Tibial nerve (tissue), 4 donors: ENCODE results near the gene SRRD. TPM values are rescaled to one million over a fixed set of nuclear protein-coding genes. Genes with fewer than 3 reads are reported as not detected.
"Not testable (repeated sequence)": the region's sequence is repeated elsewhere in the genome, so short reads cannot be mapped to it uniquely, and the experiment has no call there.

Experiments
- DNase-seq, 2 donors: peaks; one replicate each; pipeline ENCODE4 v3.0.0-alpha.2; 2019; ENCODE audit warnings: low spot score in 2 of 2
- H3K27ac ChIP-seq, 4 donors: fragments of 200-600 bp; sonication (generic) in 3 of 4; one replicate each; pipeline ENCODE4 v1.5.1; 2017 to 2019; ENCODE audit warnings: mild to moderate bottlenecking in 1 of 4
- H3K27me3 ChIP-seq, 2 donors: fragments of 200-600 bp; sonication (generic) in 1 of 2; one replicate each; pipeline versions ENCODE4 v1.5.1 to v1.6.0; 2017 to 2019
- H3K36me3 ChIP-seq, 3 donors: fragments of 200-600 bp; sonication (generic); one replicate each; pipeline ENCODE4 v1.5.1; 2018 to 2019
- H3K4me1 ChIP-seq, 4 donors: fragments of 200-600 bp; sonication (generic) in 3 of 4; one replicate each; pipeline ENCODE4 v1.5.1; 2017 to 2019
- H3K4me3 ChIP-seq, 4 donors: fragments of 200-600 bp; sonication (generic) in 3 of 4; one replicate each; pipeline ENCODE4 v1.5.1; 2017 to 2019; ENCODE audit warnings: mild to moderate bottlenecking in 1 of 4, moderate library complexity in 1 of 4
- H3K9me3 ChIP-seq, 4 donors: fragments of 200-600 bp; sonication (generic) in 3 of 4; one replicate each; pipeline ENCODE4 v1.5.1; 2017 to 2019
- CTCF ChIP-seq, 5 experiments: fragments of 200-600 bp in 3 of 5; fragments of 450-650 bp in 2 of 5; sonication (generic) in 3 of 5; IDR thresholded peaks; one replicate each; pipeline ENCODE4 v1.5.1; 2016 to 2019; ENCODE audit warnings: antibody characterized with exemption in 5 of 5, mild to moderate bottlenecking in 3 of 5, moderate library complexity in 2 of 5
- EP300 ChIP-seq, 2 donors: sonication (generic); formaldehyde crosslinking; IDR thresholded peaks; one replicate each; pipeline ENCODE4 v1.6.1; 2017; ENCODE audit warnings: antibody characterized with exemption in 2 of 2, mild to moderate bottlenecking in 1 of 2
- POLR2A ChIP-seq, 2 donors: fragments of 450-650 bp; IDR thresholded peaks; one replicate each; pipeline ENCODE4 v1.6.1; 2017; ENCODE audit warnings: antibody characterized with exemption in 2 of 2, mild to moderate bottlenecking in 2 of 2, moderate library complexity in 2 of 2
- WGBS, 2 donors: methylation state at CpG; one replicate each; pipeline ENCODE4 v1.1.5; 2018; 5-methylcytosine and 5-hydroxymethylcytosine counted together
- total RNA-seq, 4 donors: library from RNA; depleted of rRNA; stranded (reverse); fragments of >200 nt; gene quantifications; one replicate each; pipeline ENCODE4 v1.1.0, GENCODE V29; 2016

SRRD gene
- total RNA-seq = 10 to 100 TPM in 2 of 4 donors, 1 to 10 TPM in 2; 9.0 to 17.7 (median 10.4) TPM

- Histone ChIP-seq H3K27ac (peak within 1 kb of the TSS; percentile 96 to 100 (median 98)), H3K36me3 (peaks cover 0 to 42% (median 0%) of the 10 kb centered on the region in 3 donors), H3K27me3 (no peaks in the 10 kb centered on the region), H3K4me1 (peaks cover 0 to 68% (median 39%) of the 10 kb centered on the region in 4 donors), H3K9me3 (no peaks in the 10 kb centered on the region), H3K4me3 (peak within 1 kb of the TSS; percentile 94 to 99 (median 97))
- peak; percentile 89 to 97 for TF ChIP-seq EP300 (IDR thresholded peaks at IDR 0.05)
- peak in 2 of 5 experiments; percentile 28 to 45 for TF ChIP-seq CTCF (IDR thresholded peaks at IDR 0.05)
- TF ChIP-seq POLR2A (IDR thresholded peaks at IDR 0.05) = peak; percentile 65 to 85
- DNase-seq = peak; percentile 80 to 82
- 0 to 1% methylated on average over 31 to 67 of the region's 85 CpGs for WGBS, 2 donors
These were observed at the start of gene SRRD, which contains the start of gene HPS4 for GRCh38 chr22:26483439-26484359. Gene SRRD (plus strand): TSS chr22:26483877. CDS start chr22:26483891, 14 bp downstream. Gene HPS4 (minus strand): TSS chr22:26483783. CDS start chr22:26481762, 2,021 bp downstream.

- no peak for DNase-seq
- peaks cover 0 to 4% of the 10 kb centered on the region in 2 donors for H3K27me3 ChIP-seq
These were observed 48.2 kb upstream of the SRRD start for GRCh38 chr22:26435327-26436093.

GRCh38 chr22:26436903-26437515 lies 46.7 kb upstream of the SRRD start:
- Histone ChIP-seq H3K27ac (no peak overlapping the region), H3K4me3 (no peak overlapping the region), H3K4me1 (no peaks in the 10 kb centered on the region), H3K9me3 (no peaks in the 10 kb centered on the region), H3K36me3 (no peaks in the 10 kb centered on the region), H3K27me3 (peaks cover 0 to 1% of the 10 kb centered on the region in 2 donors)
- TF ChIP-seq CTCF (IDR thresholded peaks at IDR 0.05) (no peak), POLR2A (IDR thresholded peaks at IDR 0.05) (no peak), EP300 (IDR thresholded peaks at IDR 0.05) (no peak)
- no peak for DNase-seq
- WGBS, 2 donors = 73 to 85% methylated on average over 11 of the region's 11 CpGs

More at GRCh38 chr22:26435327-26436093, 48.2 kb upstream of the SRRD start:
- TF ChIP-seq CTCF (IDR thresholded peaks at IDR 0.05) (no peak), EP300 (IDR thresholded peaks at IDR 0.05) (no peak), POLR2A (IDR thresholded peaks at IDR 0.05) (no peak)
- no peaks in the 10 kb centered on the region for H3K4me1 ChIP-seq
- no peak overlapping the region for H3K4me3 ChIP-seq
- no peaks in the 10 kb centered on the region for H3K9me3 ChIP-seq
- WGBS, 2 donors = 68% methylated on average over 11 of the region's 11 CpGs
- no peak overlapping the region for H3K27ac ChIP-seq
- H3K36me3 ChIP-seq = no peaks in the 10 kb centered on the region

GRCh38 chr22:26437694-26438392 lies 45.8 kb upstream of the SRRD start:
- Histone ChIP-seq H3K27me3 (no peaks in the 10 kb centered on the region), H3K36me3 (no peaks in the 10 kb centered on the region), H3K4me3 (no peak overlapping the region), H3K4me1 (no peaks in the 10 kb centered on the region), H3K27ac (no peak overlapping the region), H3K9me3 (no peaks in the 10 kb centered on the region)
- no peak for DNase-seq
- TF ChIP-seq CTCF (IDR thresholded peaks at IDR 0.05) = no peak
- no peak for TF ChIP-seq EP300 (IDR thresholded peaks at IDR 0.05)
- TF ChIP-seq POLR2A (IDR thresholded peaks at IDR 0.05) = no peak
- WGBS, 2 donors = 83 to 88% methylated on average over 14 of the region's 14 CpGs

GRCh38 chr22:26438776-26439175 lies 44.9 kb upstream of the SRRD start:
- H3K4me3 ChIP-seq, H3K36me3 ChIP-seq, H3K27ac ChIP-seq, H3K4me1 ChIP-seq, H3K27me3 ChIP-seq, H3K9me3 ChIP-seq, DNase-seq: not testable (repeated sequence)
- WGBS, 2 donors = 79 to 84% methylated on average over 3 of the region's 3 CpGs
